Measurements from ENCODE around the gene ABHD17C. TPM values are rescaled to one million over a fixed set of nuclear protein-coding genes. Genes with fewer than 3 reads are reported as not detected.

Gene ABHD17C
- polyA plus RNA-seq, 1 experiment: 30.8 TPM

DNA sequence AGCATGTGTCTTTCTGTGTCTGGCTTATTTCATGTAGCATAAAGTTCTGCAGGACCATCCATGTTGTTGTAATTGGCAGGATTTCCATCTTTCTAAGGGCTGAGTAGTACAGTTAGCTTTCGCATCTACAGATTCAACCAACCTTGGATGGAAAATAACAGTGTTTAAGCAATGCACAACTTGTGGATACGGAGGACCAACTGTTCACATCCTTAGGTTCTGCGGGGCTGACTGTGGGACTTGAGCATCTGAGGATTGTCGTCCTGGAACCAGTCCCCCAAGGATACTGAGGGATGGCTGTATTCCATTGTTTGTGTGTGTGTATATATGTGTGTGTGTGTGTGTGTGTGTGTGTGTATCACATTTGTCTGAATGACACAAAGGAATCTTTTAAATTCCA is 27.7 kb downstream of the ABHD17C start:
- TF ChIP-seq CTCF (IDR thresholded peaks at IDR 0.05; ENCODE audit: low read depth, low read length): no peak
- no peak for DNase-seq (ENCODE audit: low read depth, low spot score)
- POLR2A ChIA-PET: no interaction called here
- no peak overlapping the region for H3K4me3 ChIP-seq (ENCODE audit: low read depth, low read length)
- H3K27ac ChIP-seq (ENCODE audit: low read depth, low read length): no peak overlapping the region
- H3K27me3 ChIP-seq (ENCODE audit: control insufficient read depth, insufficient read depth, low read length): no peaks in the 10 kb centered on the region
- no peaks in the 10 kb centered on the region; the same call in 1 of the 2 replicates for H3K9me3 ChIP-seq (ENCODE audit: control insufficient read depth, insufficient read depth, low read length)
- CTCF ChIA-PET: interaction anchor here (1.2 kb wide), 1 partner anchor 103 kb away, joined by 3 read pairs; no protein-coding TSS in a partner anchor

DNA sequence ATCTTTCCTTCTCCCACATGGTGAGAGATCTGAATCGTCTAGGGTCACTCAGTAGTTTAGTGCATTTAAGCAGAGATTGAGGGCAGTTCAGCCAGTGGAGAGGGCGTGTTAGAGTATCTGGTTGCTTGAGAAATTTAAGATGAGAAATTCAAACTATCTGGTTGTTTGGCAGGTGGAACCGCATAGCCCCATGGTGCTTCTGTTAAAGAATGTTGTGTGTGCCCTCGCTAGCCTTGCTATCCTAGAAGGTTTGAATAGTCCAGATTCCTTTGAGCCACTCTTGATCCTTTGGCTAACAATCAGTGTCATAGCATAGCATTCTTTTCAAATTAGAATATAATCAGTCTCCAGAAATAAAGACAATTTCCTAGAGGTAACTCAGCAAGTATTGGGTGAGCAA is 32.1 kb downstream of the ABHD17C start:
- POLR2A ChIA-PET: no interaction called here
- Histone ChIP-seq H3K27me3 (ENCODE audit: control insufficient read depth, insufficient read depth, low read length) (no peaks in the 10 kb centered on the region), H3K27ac (ENCODE audit: low read depth, low read length) (no peak overlapping the region), H3K9me3 (ENCODE audit: control insufficient read depth, insufficient read depth, low read length) (no peaks in the 10 kb centered on the region; the same call in 1 of the 2 replicates), H3K4me3 (ENCODE audit: low read depth, low read length) (no peak overlapping the region)
- no peak for DNase-seq (ENCODE audit: low read depth, low spot score)
- TF ChIP-seq CTCF (IDR thresholded peaks at IDR 0.05; ENCODE audit: low read depth, low read length): no peak
- CTCF ChIA-PET: no interaction called here

DNA sequence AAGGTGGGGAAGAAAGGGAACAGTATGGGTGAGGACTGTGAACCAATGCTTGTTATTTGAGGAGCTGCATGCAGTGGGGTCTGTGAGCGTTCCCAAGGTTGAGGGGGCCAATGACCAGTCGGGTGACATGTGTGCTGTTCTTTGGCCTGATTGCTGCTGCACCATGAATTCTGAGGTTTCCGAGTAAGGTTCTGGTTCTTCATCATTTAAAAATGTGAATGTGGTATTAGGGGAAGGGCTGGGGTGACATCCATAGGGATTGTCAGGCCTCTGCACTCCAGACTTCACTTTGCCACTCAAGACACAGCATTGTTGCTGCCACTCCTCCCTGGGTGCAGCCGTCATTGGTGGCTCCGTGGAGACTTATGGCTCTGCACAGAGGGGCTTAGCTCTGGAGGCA is 32.5 kb downstream of the ABHD17C start:
- no peak for DNase-seq (ENCODE audit: low read depth, low spot score)
- Histone ChIP-seq H3K27me3 (ENCODE audit: control insufficient read depth, insufficient read depth, low read length) (no peaks in the 10 kb centered on the region), H3K27ac (ENCODE audit: low read depth, low read length) (no peak overlapping the region), H3K9me3 (ENCODE audit: control insufficient read depth, insufficient read depth, low read length) (no peaks in the 10 kb centered on the region; the same call in 1 of the 2 replicates), H3K4me3 (ENCODE audit: low read depth, low read length) (no peak overlapping the region)
- CTCF ChIA-PET: interaction anchor here (1.0 kb wide), 1 partner anchor 160 kb away, joined by 3 read pairs; no protein-coding TSS in a partner anchor
- no peak for TF ChIP-seq CTCF (IDR thresholded peaks at IDR 0.05; ENCODE audit: low read depth, low read length)
- POLR2A ChIA-PET: no interaction called here

- no peak for TF ChIP-seq CTCF (IDR thresholded peaks at IDR 0.05; ENCODE audit: low read depth, low read length)
- POLR2A ChIA-PET: no interaction called here
- CTCF ChIA-PET: no interaction called here
- Histone ChIP-seq H3K27ac (ENCODE audit: low read depth, low read length) (no peak overlapping the region), H3K9me3 (ENCODE audit: control insufficient read depth, insufficient read depth, low read length) (no peaks in the 10 kb centered on the region; the same call in 1 of the 2 replicates), H3K4me3 (ENCODE audit: low read depth, low read length) (no peak overlapping the region), H3K27me3 (ENCODE audit: control insufficient read depth, insufficient read depth, low read length) (no peaks in the 10 kb centered on the region)
- no peak for DNase-seq (ENCODE audit: low read depth, low spot score)
Measured at GRCh38 chr15:80730387-80730786, 35.3 kb downstream of the ABHD17C start.

GRCh38 chr15:80730926-80731325 is 35.8 kb downstream of the ABHD17C start:
- Histone ChIP-seq H3K9me3 (ENCODE audit: control insufficient read depth, insufficient read depth, low read length) (no peaks in the 10 kb centered on the region), H3K27ac (ENCODE audit: low read depth, low read length) (no peak overlapping the region), H3K27me3 (ENCODE audit: control insufficient read depth, insufficient read depth, low read length) (no peaks in the 10 kb centered on the region), H3K4me3 (ENCODE audit: low read depth, low read length) (no peak overlapping the region)
- TF ChIP-seq CTCF (IDR thresholded peaks at IDR 0.05; ENCODE audit: low read depth, low read length): no peak
- POLR2A ChIA-PET: no interaction called here
- CTCF ChIA-PET: no interaction called here
- no peak for DNase-seq (ENCODE audit: low read depth, low spot score)

All from AG04450 (cell line).